ENCODE results near the gene PTPRG. TPM values are rescaled to one million over a fixed set of nuclear protein-coding genes. Genes with fewer than 3 reads are reported as not detected.
A peak's percentile ranks its signal among the peaks of the same experiment; 100 is the strongest.

Gene PTPRG
- total and polyA plus RNA-seq, 2 donors: 22.7 to 95.3 TPM

DNA sequence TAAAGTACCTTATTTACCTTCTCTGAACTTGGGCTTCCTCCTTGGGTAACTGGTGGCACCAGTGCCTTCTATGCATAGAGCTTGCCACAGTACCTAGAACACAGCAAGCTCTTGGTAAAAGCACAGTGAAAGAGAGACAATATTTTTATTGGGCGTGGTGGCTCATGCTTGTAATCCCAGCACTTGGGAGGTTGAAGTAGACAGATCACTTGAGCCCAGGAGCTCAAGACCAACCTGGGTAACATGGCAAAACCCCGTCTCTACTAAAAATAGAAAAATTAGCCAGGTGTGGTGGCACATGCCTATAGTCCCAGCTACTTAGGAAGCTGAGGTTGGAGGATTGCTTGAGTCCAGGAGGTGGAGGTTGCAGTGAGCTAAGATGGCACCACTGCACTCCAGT lies 285.1 kb downstream of the PTPRG start:
- H3K4me3 ChIP-seq (ENCODE audit: low read depth, low read length): no peak overlapping the region
- DNase-seq (ENCODE audit: extremely low spot score): no peak
- no peak overlapping the region for H3K27ac ChIP-seq (ENCODE audit: low read depth)
- WGBS: 98% methylated on average over 2 of the region's 2 CpGs
- no peaks in the 10 kb centered on the region for H3K36me3 ChIP-seq (ENCODE audit: insufficient read depth)
- H3K4me1 ChIP-seq (ENCODE audit: insufficient read depth): no peaks in the 10 kb centered on the region

DNA sequence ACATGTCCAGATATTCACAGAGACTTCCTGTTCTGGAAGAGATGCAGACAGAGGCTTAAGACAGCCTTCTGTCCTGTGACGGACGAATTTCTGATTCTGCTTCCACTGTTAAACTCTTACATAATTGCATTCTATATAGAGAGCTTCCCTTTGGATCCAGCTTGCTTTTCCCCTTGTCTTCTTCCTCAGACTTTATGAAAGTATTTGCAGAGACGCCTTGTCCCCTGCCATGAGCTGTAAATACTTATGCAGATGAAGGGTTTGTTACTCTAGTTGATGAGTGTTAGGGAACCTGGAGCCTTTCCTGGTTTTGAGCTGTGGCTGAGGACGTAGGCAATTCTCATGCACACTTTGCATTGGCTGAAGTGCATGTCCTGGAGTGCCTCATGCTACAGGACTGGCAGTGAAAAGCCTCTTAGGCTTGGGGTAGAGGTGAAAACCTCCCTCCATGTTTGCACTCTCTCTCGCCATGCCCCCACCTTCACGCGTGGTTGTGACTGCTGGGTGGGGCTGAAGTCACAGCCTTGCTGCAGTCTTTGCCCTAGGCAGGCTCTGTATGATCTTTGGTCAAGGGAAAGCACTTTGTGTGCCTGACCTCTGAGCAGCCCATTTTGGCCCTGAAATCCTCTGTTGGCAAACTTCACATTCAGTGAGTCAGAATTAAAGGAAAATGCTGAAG lies 286.6 kb downstream of the PTPRG start:
- Histone ChIP-seq H3K4me3 (ENCODE audit: low read depth, low read length) (no peak overlapping the region), H3K4me1 (ENCODE audit: insufficient read depth) (no peaks in the 10 kb centered on the region), H3K36me3 (ENCODE audit: insufficient read depth) (no peaks in the 10 kb centered on the region), H3K27ac (ENCODE audit: low read depth) (no peak overlapping the region)
- DNase-seq (ENCODE audit: extremely low spot score): no peak
- 35% methylated on average over 7 of the region's 7 CpGs for WGBS

DNA sequence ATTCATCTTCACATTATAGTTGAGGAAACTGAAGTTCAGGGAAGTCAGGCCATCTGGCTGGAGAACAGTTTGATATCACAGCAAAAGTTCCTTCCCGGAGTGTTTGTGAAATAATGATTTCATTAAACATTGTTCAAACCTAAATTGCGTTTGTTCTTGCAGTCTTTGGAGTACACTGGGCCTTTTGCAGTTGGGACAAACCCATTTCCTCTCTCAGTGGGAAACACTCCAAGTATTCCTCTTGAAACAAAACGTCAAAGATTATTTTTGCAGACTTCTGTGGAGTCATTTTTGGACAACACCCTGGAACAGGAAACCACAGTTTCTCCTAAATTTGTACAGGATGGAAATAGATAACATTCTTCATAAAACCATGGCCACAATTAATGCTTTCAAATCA lies 287.5 kb downstream of the PTPRG start:
- Histone ChIP-seq H3K4me1 (ENCODE audit: insufficient read depth) (no peaks in the 10 kb centered on the region), H3K4me3 (ENCODE audit: low read depth, low read length) (no peak overlapping the region), H3K27ac (ENCODE audit: low read depth) (no peak overlapping the region), H3K36me3 (ENCODE audit: insufficient read depth) (no peaks in the 10 kb centered on the region)
- peak; percentile 41 for DNase-seq (ENCODE audit: extremely low spot score)
- WGBS: 23% methylated on average over 3 of the region's 3 CpGs

DNA sequence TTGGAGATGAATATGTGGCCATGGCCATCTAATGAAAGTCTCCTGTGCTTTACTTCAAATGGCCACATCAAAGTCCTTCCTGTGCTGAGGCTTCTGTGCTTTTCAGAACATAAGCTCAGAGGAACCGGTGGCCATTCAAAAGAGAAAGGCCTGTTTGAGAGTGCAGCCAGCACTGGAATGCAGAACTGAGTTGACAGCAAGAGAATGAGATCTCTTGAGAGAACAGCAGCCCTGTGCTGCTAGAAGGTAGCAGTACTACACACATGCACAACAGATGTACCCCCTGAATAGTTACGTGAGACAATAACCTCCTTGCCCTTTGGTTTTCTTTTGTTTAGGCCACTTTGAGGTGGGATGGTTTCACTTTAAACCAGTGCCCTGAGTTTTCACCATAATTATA lies 292.5 kb downstream of the PTPRG start:
- no peak for DNase-seq (ENCODE audit: extremely low spot score)
- Histone ChIP-seq H3K4me1 (ENCODE audit: insufficient read depth) (no peaks in the 10 kb centered on the region), H3K36me3 (ENCODE audit: insufficient read depth) (no peaks in the 10 kb centered on the region), H3K27ac (ENCODE audit: low read depth) (no peak overlapping the region), H3K4me3 (ENCODE audit: low read depth, low read length) (no peak overlapping the region)
- 60% methylated on average over 2 of the region's 2 CpGs for WGBS

DNA sequence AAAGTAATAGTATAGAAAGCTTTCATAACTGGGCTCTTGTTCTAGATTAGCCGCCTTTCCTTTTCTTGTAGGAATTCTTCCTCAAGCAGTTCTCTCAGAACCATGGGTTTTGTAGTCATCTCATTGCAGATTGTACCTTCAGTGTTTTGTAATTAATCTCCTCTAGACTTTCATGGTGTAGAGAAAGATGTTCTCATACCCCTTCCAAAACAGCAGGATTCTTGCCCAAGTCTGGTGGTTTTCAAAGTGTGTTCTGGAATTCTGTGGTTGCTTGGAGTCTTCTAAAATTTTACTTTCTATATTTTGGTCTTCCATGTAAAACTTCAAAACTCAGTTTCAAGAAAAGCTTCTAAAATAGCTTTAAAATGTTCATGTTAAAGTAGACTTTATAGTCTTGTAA lies 293.8 kb downstream of the PTPRG start:
- no peak overlapping the region for H3K27ac ChIP-seq (ENCODE audit: low read depth)
- WGBS: 99% methylated on average over 1 of the region's 1 CpG
- no peaks in the 10 kb centered on the region for H3K4me1 ChIP-seq (ENCODE audit: insufficient read depth)
- no peaks in the 10 kb centered on the region for H3K36me3 ChIP-seq (ENCODE audit: insufficient read depth)
- DNase-seq (ENCODE audit: extremely low spot score): no peak
- no peak overlapping the region for H3K4me3 ChIP-seq (ENCODE audit: low read depth, low read length)

DNA sequence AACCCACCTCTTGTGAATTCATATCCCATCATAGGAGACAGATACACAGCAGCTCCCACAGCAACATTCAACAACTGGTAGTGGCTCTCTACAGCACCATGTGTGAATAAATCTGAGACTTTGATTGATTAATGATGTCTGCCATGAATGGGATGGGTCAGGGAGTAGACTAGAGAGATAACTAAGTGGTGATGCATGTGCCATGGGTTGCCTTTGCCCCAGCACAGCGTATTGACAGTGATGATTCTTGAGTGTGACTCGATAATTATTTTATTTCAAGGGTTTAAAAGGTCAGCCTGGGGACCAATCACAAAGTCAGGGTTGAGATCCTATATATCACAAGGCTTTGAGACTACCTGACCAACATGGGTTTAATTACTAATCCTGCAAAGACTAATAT lies 295.9 kb downstream of the PTPRG start:
- H3K36me3 ChIP-seq (ENCODE audit: insufficient read depth): no peaks in the 10 kb centered on the region
- H3K4me1 ChIP-seq (ENCODE audit: insufficient read depth): no peaks in the 10 kb centered on the region
- no peak for DNase-seq (ENCODE audit: extremely low spot score)
- H3K4me3 ChIP-seq (ENCODE audit: low read depth, low read length): no peak overlapping the region
- no peak overlapping the region for H3K27ac ChIP-seq (ENCODE audit: low read depth)
- WGBS: 91% methylated on average over 2 of the region's 2 CpGs

DNA sequence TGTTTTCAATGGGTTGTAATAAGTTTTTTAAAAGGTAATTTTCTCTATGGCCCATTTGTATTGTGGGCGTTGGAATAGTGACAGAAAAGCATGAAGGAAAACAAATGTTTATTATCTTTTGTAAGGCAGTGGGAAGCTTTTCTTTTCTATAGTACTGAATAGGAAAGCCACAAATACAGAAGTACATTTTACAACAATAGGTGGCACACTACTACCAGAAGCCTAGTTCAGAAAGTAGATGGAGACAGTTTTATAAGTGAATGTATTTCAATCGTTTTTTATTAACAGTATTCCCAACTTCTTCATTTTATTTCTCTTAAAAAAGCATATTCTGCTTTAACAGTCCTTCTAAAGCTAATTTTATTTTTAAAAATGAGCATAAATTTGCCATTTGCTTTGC lies 296.7 kb downstream of the PTPRG start:
- 8% methylated on average over 2 of the region's 2 CpGs for WGBS
- H3K36me3 ChIP-seq (ENCODE audit: insufficient read depth): no peaks in the 10 kb centered on the region
- no peak for DNase-seq (ENCODE audit: extremely low spot score)
- H3K4me3 ChIP-seq (ENCODE audit: low read depth, low read length): no peak overlapping the region
- H3K27ac ChIP-seq (ENCODE audit: low read depth): no peak overlapping the region
- no peaks in the 10 kb centered on the region for H3K4me1 ChIP-seq (ENCODE audit: insufficient read depth)

DNA sequence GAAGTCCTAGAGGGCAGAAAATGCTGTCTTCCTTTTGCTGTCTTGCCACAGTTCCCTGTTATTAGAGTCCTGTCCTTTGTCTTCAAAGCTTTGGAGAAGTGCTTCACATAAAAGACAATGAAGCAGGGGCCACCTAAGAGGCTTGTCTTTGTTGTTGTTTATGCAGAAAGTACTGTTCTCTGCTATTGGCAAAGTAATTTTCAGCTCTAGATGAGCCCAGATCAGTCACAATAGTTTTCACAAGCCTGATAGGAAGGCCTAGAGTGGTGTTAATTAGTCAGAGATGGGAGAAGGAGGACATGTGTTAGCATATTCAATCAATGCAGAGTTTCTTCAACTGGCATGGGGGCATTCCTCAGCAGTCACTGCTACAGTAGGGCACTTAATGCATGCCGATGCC lies 300.0 kb downstream of the PTPRG start:
- 94% methylated on average over 1 of the region's 1 CpG for WGBS
- no peak for DNase-seq (ENCODE audit: extremely low spot score)
- no peak overlapping the region for H3K27ac ChIP-seq (ENCODE audit: low read depth)
- H3K36me3 ChIP-seq (ENCODE audit: insufficient read depth): no peaks in the 10 kb centered on the region
- H3K4me1 ChIP-seq (ENCODE audit: insufficient read depth): no peaks in the 10 kb centered on the region
- H3K4me3 ChIP-seq (ENCODE audit: low read depth, low read length): no peak overlapping the region

DNA sequence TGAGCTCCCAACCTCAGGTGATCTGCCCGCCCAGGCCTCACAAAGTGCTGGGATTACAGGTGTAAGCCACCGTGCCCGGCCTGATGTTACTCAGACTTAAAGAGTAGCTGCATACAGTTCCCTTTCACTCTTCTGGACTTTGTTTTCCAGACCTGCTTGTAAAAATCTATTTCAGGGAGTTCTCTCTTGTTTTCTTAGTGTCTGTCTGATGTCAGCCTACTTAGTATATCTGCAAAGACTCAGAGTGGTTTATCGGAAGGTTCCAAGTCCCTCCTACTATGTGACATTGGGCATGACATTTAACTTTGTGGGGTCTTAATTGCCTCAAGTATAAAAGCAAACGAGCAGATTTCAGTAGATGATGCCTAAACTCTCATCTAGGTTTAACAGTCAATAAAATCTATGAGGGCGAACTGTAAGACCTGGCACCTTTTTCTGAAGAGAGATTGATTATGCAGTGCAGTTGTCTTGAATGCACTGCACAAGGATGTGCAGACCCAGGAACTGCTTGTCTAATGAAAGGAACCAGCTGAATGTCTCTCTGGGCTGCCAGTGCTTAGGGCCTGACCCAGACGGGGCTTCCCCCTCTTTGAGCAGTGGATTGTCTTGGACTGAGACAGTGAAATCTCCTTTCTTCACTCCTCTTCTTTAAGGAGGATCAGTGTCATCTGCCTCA lies 301.4 kb downstream of the PTPRG start:
- H3K4me3 ChIP-seq (ENCODE audit: low read depth, low read length): no peak overlapping the region
- WGBS: 47% methylated on average over 7 of the region's 7 CpGs
- no peaks in the 10 kb centered on the region for H3K36me3 ChIP-seq (ENCODE audit: insufficient read depth)
- no peak for DNase-seq (ENCODE audit: extremely low spot score)
- no peak overlapping the region for H3K27ac ChIP-seq (ENCODE audit: low read depth)
- H3K4me1 ChIP-seq (ENCODE audit: insufficient read depth): no peaks in the 10 kb centered on the region

DNA sequence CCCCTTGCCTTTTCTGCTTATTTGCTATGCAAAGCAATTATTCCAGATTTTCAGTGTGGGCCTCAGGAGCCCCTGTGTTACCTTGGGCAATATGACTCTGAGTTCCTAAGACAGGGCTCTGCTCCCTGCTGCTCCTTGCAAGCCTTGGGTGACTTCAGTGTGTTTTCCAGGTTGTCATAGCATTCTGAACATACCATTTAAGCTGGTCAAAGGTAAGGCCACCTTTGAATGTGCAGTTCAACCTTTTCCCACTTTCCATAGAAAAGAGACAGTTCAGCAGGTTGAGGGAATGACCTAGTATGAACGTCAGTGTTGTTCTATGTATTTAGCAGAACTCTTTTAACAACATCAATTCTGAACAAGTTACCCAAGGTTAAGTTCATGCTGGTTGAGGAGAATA lies 302.2 kb downstream of the PTPRG start:
- no peaks in the 10 kb centered on the region for H3K4me1 ChIP-seq (ENCODE audit: insufficient read depth)
- WGBS: 49% methylated on average over 1 of the region's 1 CpG
- no peak overlapping the region for H3K27ac ChIP-seq (ENCODE audit: low read depth)
- no peak for DNase-seq (ENCODE audit: extremely low spot score)
- H3K4me3 ChIP-seq (ENCODE audit: low read depth, low read length): no peak overlapping the region
- H3K36me3 ChIP-seq (ENCODE audit: insufficient read depth): no peaks in the 10 kb centered on the region

DNA sequence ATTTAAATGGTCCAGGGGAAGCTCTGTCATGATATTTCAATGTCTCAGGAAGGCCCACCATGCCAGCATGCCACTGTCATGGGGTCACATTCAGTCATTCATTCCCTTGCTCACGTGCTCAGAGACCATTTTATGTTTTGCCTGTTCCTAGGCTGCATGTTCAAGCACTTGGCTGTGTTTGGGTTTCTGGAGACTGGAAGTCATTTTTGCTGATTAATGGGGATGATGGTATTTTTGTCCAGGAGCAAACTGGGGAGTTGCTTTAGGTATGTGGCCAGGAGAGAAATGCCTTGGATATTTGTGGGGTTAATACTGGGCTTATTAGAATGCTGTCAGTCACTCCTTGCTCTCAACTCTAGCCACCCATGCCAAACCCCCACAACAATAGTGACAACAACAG lies 303.5 kb downstream of the PTPRG start:
- Histone ChIP-seq H3K4me3 (ENCODE audit: low read depth, low read length) (no peak overlapping the region), H3K36me3 (ENCODE audit: insufficient read depth) (no peaks in the 10 kb centered on the region), H3K27ac (ENCODE audit: low read depth) (no peak overlapping the region), H3K4me1 (ENCODE audit: insufficient read depth) (no peaks in the 10 kb centered on the region)
- WGBS: 74% methylated on average over 1 of the region's 1 CpG
- DNase-seq (ENCODE audit: extremely low spot score): no peak

DNA sequence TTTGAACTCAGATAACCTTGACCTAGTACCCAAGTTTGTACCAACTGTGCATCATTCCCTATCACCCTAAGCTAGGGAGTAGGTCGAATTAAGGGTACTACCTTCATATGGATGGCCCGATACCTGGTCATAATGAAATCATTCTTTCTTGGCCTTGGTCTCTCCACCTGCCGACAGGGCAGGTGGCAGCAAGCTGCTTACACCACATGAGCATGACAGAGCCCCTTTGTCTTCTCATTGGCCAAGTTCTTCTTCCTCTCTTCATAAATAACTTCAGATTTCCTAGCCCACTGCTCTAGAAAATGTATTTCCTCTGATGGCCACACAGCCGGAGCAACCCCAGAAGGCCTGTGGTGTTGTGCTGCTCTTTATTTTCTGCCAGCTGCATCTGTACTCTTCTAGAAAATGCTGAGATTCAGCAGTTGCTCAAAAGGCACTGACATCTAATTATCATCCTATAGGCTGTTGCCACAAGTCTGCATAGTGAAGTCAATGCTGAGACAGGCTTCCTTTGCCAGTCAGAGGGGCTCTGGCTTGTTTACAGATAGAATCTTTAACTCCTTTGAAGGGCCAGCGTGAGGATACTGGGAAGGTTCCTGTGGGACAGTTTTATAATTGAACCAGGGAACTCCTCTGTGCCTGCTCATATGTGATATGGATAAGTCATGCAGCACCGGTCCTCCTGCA lies 304.2 kb downstream of the PTPRG start:
- no peak for DNase-seq (ENCODE audit: extremely low spot score)
- Histone ChIP-seq H3K4me3 (ENCODE audit: low read depth, low read length) (no peak overlapping the region), H3K4me1 (ENCODE audit: insufficient read depth) (no peaks in the 10 kb centered on the region), H3K36me3 (ENCODE audit: insufficient read depth) (no peaks in the 10 kb centered on the region), H3K27ac (ENCODE audit: low read depth) (no peak overlapping the region)
- 94% methylated on average over 6 of the region's 6 CpGs for WGBS

DNA sequence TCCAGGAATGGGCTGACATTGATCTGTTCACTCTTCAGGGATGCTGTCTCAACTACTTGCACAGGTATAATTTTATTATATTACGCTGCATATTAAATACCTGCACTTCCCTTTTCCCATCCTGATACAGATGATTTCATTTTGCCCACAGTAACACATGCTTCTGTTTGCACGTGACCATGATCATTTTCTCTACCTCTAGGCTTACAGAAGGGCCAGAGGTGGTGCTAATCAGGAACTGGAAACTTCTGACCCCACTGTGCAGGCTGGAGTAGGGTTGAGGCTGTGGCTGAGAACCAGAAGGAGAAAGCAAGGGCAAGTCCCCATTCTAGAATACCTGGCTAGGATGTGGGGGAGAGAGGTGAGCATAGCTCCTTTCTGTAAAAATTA lies 304.8 kb downstream of the PTPRG start:
- WGBS: 92% methylated on average over 2 of the region's 2 CpGs
- Histone ChIP-seq H3K4me1 (ENCODE audit: insufficient read depth) (no peaks in the 10 kb centered on the region), H3K4me3 (ENCODE audit: low read depth, low read length) (no peak overlapping the region), H3K36me3 (ENCODE audit: insufficient read depth) (no peaks in the 10 kb centered on the region), H3K27ac (ENCODE audit: low read depth) (no peak overlapping the region)
- DNase-seq (ENCODE audit: extremely low spot score): no peak

DNA sequence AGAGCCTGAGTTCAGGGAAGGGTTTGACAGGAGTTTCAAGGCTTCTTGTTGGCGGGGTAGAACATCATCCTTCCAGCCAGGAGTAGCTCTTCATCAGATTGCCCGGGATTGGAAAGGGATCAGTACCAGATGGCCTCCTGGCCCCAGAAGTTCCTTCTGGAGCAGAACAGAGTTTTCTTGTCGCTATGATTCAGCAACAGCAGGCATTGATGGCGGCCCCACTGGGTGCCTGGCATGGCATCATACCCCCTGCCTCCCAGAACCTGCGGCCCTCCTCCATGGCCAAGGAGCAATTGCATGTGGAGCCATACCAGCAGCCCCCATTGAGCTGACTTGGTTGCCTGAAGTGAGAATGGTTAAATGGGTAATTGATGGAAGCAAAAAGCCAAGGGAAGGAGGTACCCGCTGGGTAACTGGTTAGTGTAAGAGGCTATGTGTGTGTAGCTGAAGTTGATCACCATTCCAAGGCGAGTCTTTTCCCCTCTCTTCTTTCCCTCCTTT lies 305.6 kb downstream of the PTPRG start:
- WGBS: 96% methylated on average over 7 of the region's 7 CpGs
- H3K27ac ChIP-seq (ENCODE audit: low read depth): no peak overlapping the region
- H3K4me1 ChIP-seq (ENCODE audit: insufficient read depth): no peaks in the 10 kb centered on the region
- no peaks in the 10 kb centered on the region for H3K36me3 ChIP-seq (ENCODE audit: insufficient read depth)
- H3K4me3 ChIP-seq (ENCODE audit: low read depth, low read length): no peak overlapping the region
- DNase-seq (ENCODE audit: extremely low spot score): no peak
